Measurements from ENCODE around the gene CRB2.
"Not testable (repeated sequence)": the region's sequence is repeated elsewhere in the genome, so short reads cannot be mapped to it uniquely, and the experiment has no call there.

Gene CRB2

DNA sequence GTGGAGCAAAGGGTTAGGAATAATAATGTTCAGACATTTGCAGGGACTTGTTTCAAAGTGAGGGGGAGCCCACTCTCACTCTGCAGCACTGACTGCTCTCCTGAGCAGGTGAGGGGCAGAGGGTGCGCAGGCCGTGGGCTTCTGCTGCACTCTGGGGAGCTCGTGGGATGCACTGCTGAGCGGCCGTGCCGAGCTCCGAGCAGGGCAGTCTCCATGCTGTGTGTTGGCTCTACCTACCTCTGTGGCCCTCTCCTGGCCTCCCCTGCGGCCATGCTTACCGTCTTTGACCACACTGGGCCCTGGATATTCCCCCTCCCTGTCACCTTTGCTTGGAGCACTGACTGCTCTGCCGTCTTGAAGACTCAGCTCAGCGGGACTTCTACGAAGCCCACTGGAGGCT, 33.7 kb downstream of the CRB2 start:
- H3K4me3 ChIP-seq (ENCODE audit: low read length) = no peak overlapping the region
- H3K27me3 ChIP-seq (ENCODE audit: insufficient read depth, low read length) = no peaks in the 10 kb centered on the region
- WGBS = 64% methylated on average over 12 of the region's 12 CpGs
- H3K4me1 ChIP-seq (ENCODE audit: insufficient read depth, low read length) = peaks cover 4% of the 10 kb centered on the region; the same call in 1 of the 2 replicates
- H3K27ac ChIP-seq (ENCODE audit: low read depth, low read length) = no peak overlapping the region
- H3K9ac ChIP-seq (ENCODE audit: low read depth, low read length) = no peak overlapping the region
- no peaks in the 10 kb centered on the region for H3K36me3 ChIP-seq (ENCODE audit: insufficient read depth, low read length)
- H3K9me3 ChIP-seq (ENCODE audit: insufficient read depth, low read depth, low read length) = peaks cover 5% of the 10 kb centered on the region; the same call in 1 of the 2 replicates

DNA sequence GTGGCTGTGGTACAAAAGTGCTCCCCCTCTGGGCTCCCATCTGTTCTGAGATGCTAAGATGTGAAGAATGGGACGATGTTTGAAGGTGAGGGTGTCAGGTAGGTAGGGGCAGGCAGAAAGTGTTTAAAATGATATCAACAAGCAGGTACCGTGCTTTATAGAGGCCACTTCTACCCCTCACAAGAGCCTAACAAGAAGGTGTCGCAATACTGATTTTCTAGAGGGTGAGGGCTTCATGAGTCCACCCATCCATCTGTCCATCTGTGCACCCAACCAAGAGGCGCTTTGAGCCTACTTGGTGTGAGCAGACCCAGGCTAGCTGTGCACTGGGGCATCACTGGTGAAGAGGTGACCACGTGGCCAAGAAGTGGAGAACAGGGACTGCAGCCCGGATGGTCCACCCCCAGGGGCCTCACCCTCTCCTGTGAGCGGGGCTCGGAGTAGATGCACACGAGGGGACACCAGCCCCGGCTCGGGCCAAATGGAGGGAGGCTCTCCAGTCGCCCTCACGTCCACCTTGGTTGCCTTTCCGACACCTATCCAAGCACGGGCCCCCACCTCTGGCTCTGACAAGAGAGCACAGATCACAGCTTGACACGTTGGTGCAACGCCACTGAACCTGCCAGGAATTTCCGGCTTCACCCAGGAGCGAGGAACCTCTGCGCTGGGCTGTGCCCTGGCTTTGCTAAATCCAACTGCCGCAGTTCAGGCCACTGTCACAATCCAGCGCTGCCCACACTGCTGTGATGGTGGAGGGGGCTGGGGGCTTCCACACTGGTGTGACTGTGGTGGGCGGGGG, 34.5 kb downstream of the CRB2 start:
- no peak overlapping the region for H3K27ac ChIP-seq (ENCODE audit: low read depth, low read length)

DNA sequence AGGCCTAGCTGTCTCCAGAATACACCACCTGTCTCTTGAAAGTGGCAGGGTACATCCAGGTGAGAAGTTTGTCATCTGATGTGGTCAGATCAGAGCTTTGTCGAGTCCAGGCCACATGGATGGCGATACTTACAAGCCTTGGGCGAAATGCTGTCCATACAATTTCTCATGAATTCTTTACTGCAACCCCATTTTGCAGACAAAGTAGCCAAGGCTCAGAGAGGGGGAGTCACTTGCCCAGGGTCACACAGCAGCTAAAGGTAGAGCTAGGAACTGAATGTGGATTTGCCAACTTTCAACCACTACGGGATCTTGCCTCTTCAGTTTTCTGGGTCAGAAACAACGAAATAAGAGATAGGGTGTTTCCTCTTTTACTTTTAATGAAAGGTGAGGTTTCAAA, 35.2 kb downstream of the CRB2 start:
- H3K27ac ChIP-seq (ENCODE audit: low read depth, low read length) = no peak overlapping the region
- no peak overlapping the region for H3K9ac ChIP-seq (ENCODE audit: low read depth, low read length)
- no peaks in the 10 kb centered on the region for H3K36me3 ChIP-seq (ENCODE audit: insufficient read depth, low read length)
- 94% methylated on average over 4 of the region's 5 CpGs for WGBS
- H3K4me3 ChIP-seq (ENCODE audit: low read length) = no peak overlapping the region
- H3K9me3 ChIP-seq (ENCODE audit: insufficient read depth, low read depth, low read length) = peaks cover 5% of the 10 kb centered on the region; the same call in 1 of the 2 replicates
- no peaks in the 10 kb centered on the region for H3K27me3 ChIP-seq (ENCODE audit: insufficient read depth, low read length)
- H3K4me1 ChIP-seq (ENCODE audit: insufficient read depth, low read length) = peaks cover 4% of the 10 kb centered on the region; the same call in 1 of the 2 replicates

More for the DNA sequence above, 34.5 kb downstream of the CRB2 start:
- Histone ChIP-seq H3K27me3 (ENCODE audit: insufficient read depth, low read length) (no peaks in the 10 kb centered on the region), H3K9ac (ENCODE audit: low read depth, low read length) (no peak overlapping the region), H3K4me3 (ENCODE audit: low read length) (no peak overlapping the region), H3K4me1 (ENCODE audit: insufficient read depth, low read length) (peaks cover 4% of the 10 kb centered on the region; the same call in 1 of the 2 replicates), H3K9me3 (ENCODE audit: insufficient read depth, low read depth, low read length) (peaks cover 5% of the 10 kb centered on the region; the same call in 1 of the 2 replicates), H3K36me3 (ENCODE audit: insufficient read depth, low read length) (no peaks in the 10 kb centered on the region)
- WGBS = 87% methylated on average over 23 of the region's 23 CpGs

DNA sequence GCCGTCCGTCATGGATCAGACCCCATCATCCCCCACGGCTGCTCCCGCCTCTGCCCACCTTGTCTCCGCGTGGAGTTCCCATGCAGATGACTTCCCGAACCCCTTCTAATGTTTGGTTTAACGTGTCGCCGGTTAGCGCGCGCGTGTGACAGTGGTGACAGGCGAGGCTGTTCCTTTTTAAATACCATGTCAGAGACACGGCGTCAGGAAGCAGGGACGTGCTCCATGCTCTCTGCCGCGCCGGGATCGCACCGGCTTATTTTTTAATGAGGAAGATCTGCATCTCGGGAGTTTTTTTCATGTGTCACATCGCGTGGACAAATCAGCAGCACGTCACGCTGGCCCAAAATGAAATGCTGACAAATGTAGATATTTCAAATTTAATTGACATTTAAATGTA, 35.9 kb downstream of the CRB2 start:
- H3K36me3 ChIP-seq (ENCODE audit: insufficient read depth, low read length) = no peaks in the 10 kb centered on the region
- peaks cover 4% of the 10 kb centered on the region; the same call in 1 of the 2 replicates for H3K4me1 ChIP-seq (ENCODE audit: insufficient read depth, low read length)
- WGBS = 92% methylated on average over 28 of the region's 28 CpGs
- no peak overlapping the region for H3K4me3 ChIP-seq (ENCODE audit: low read length)
- H3K27me3 ChIP-seq (ENCODE audit: insufficient read depth, low read length) = no peaks in the 10 kb centered on the region
- peaks cover 5% of the 10 kb centered on the region; the same call in 1 of the 2 replicates for H3K9me3 ChIP-seq (ENCODE audit: insufficient read depth, low read depth, low read length)
- H3K27ac ChIP-seq (ENCODE audit: low read depth, low read length) = no peak overlapping the region
- H3K9ac ChIP-seq (ENCODE audit: low read depth, low read length) = no peak overlapping the region

DNA sequence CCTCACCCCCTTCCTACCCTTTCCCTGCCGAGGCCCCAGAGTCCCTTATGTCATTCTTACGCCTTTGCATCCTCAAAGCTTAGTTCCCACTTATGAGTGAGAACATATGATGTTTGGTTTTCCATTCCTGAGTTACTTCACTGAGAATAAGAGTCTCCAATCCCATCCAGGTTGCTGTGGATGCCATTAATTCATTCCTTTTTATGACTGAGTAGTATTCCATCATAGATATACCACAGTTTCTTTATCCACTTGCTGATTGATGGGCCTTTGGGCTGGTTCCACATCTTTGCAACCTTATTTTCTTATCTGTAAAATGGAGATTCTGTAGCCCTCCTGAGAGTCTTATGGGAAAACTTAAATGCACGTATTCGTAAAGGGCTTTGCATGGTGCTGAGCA, 36.8 kb downstream of the CRB2 start:
- 96% methylated on average over 4 of the region's 4 CpGs for WGBS
- H3K27ac ChIP-seq (ENCODE audit: low read depth, low read length) = no peak overlapping the region

DNA sequence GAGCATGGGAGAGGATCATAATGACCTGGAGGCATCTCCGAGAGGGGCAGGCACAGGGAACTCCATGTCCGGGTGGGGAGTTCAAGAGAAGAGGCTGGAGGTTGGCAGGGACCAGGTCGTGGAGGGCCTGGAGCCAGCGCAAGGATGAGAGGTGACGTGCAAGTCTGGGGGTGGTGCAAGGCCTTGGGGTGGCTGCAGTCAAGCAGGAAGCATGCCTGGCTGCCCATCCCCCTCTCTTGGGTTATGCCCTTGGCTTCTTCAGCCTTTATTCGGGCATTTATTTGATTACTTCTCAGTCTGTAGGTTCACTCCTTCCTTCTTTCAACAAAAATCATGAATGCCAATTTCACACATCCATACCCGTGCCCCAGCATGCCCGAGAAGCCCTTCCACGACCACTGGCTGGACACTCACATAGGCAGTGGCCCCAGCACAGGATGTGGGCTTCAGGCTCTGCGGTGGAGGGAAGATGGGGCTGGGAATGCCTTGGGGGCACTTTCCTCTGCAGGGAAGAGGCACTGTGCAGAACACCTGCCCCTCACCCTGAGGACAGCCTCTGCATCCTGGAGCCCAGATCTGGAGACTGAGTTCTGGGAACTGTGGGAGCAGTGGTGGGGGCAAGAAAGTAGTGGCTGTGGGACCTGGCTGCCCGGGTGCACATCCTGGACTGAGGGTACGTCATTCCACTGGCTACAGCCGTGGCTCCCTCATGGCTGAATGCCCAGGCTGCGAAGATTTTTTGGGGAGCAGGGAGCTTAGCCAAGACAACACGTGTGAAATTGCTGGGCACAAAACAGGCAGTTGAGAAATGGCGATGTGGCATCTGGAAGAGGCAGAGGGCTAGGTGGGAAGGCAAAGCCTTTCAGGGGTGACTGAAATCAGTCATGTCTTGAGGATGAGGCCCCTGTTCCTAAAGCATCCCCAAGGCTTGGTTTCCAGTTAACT, 38.6 kb downstream of the CRB2 start:
- no peaks in the 10 kb centered on the region for H3K27me3 ChIP-seq (ENCODE audit: insufficient read depth, low read length)
- no peak overlapping the region for H3K27ac ChIP-seq (ENCODE audit: low read depth, low read length)
- peaks cover 4% of the 10 kb centered on the region; the same call in 1 of the 2 replicates for H3K4me1 ChIP-seq (ENCODE audit: insufficient read depth, low read length)
- WGBS = 84% methylated on average over 16 of the region's 16 CpGs
- H3K36me3 ChIP-seq (ENCODE audit: insufficient read depth, low read length) = no peaks in the 10 kb centered on the region
- H3K9me3 ChIP-seq (ENCODE audit: insufficient read depth, low read depth, low read length) = peaks cover 5% of the 10 kb centered on the region; the same call in 1 of the 2 replicates
- H3K9ac ChIP-seq (ENCODE audit: low read depth, low read length) = no peak overlapping the region
- no peak overlapping the region for H3K4me3 ChIP-seq (ENCODE audit: low read length)

More for the DNA sequence above, 36.8 kb downstream of the CRB2 start:
- H3K4me3 ChIP-seq (ENCODE audit: low read length) = no peak overlapping the region
- no peak overlapping the region for H3K9ac ChIP-seq (ENCODE audit: low read depth, low read length)
- no peaks in the 10 kb centered on the region for H3K27me3 ChIP-seq (ENCODE audit: insufficient read depth, low read length)
- peaks cover 5% of the 10 kb centered on the region; the same call in 1 of the 2 replicates for H3K9me3 ChIP-seq (ENCODE audit: insufficient read depth, low read depth, low read length)
- peaks cover 4% of the 10 kb centered on the region; the same call in 1 of the 2 replicates for H3K4me1 ChIP-seq (ENCODE audit: insufficient read depth, low read length)
- H3K36me3 ChIP-seq (ENCODE audit: insufficient read depth, low read length) = no peaks in the 10 kb centered on the region

DNA sequence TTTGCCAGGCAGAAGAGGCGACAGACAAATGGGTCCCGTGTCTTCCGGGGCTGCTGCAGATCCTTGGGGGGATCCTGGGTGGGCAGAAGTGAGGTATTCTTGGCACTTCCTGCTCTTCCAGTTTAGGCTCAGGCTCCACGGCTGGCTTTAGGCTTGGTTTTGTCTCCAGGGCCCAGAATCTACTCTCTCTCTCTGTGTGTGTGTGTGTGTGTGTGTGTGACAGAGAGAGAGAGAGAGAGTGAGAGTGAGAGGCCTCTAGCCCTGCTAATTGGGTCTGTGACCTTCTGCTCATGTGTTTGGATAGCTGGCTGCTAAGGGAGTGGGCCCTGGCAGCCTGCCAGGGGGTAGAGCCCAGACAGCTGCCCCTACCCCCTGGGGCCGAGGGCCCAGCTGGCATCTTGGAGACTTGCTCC, 39.3 kb downstream of the CRB2 start:
- H3K4me3 ChIP-seq (ENCODE audit: low read length) = no peak overlapping the region
- no peaks in the 10 kb centered on the region for H3K36me3 ChIP-seq (ENCODE audit: insufficient read depth, low read length)
- 88% methylated on average over 4 of the region's 5 CpGs for WGBS
- peaks cover 1% of the 10 kb centered on the region; the same call in 1 of the 2 replicates for H3K4me1 ChIP-seq (ENCODE audit: insufficient read depth, low read length)
- H3K27ac ChIP-seq (ENCODE audit: low read depth, low read length) = no peak overlapping the region
- H3K27me3 ChIP-seq (ENCODE audit: insufficient read depth, low read length) = no peaks in the 10 kb centered on the region
- peaks cover 5% of the 10 kb centered on the region; the same call in 1 of the 2 replicates for H3K9me3 ChIP-seq (ENCODE audit: insufficient read depth, low read depth, low read length)
- H3K9ac ChIP-seq (ENCODE audit: low read depth, low read length) = no peak overlapping the region

DNA sequence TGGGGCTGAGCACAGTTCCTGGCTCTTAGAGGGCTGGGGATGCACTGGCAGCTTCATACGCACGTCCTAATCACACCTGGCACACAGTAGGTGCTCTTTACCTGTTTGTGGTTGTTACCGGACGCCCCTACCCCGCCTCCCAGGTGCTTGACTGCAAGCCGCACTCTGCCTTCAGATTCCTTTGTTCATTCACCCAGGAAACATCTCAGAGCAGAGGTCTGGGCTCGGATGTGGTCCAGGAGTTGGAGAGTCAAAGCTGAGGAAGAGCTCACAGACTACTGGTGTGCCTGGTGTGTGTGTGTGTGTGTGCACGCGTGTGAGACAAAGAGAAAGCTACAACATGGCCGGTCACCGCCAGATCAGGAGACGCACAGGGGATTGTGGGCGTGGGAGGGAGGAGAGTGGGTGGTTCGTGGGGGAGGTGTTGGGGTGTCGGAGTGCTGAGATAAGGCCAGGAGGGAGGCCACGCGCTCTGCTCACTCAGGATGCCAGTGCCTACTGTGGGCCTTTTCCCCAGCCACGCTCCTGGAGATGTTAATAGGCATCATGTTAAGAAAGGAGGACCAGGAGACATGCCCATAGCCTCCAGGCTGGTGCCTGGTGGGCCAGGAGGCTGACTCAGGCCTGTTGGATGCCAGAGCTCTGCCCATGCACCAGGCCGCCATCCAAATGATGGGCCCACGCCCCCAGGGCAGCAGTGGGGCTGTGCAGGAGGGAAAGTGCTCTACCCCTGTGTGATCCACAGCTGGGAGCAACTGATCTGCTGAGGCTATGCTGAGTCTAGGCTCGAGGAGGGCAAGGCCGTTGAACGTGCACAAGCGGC, 39.9 kb downstream of the CRB2 start:
- H3K4me1 ChIP-seq (ENCODE audit: insufficient read depth, low read length) = no peaks in the 10 kb centered on the region
- 92% methylated on average over 24 of the region's 24 CpGs for WGBS
- peaks cover 5% of the 10 kb centered on the region; the same call in 1 of the 2 replicates for H3K9me3 ChIP-seq (ENCODE audit: insufficient read depth, low read depth, low read length)
- no peak overlapping the region for H3K9ac ChIP-seq (ENCODE audit: low read depth, low read length)
- H3K27me3 ChIP-seq (ENCODE audit: insufficient read depth, low read length) = no peaks in the 10 kb centered on the region
- H3K27ac ChIP-seq (ENCODE audit: low read depth, low read length) = no peak overlapping the region
- no peaks in the 10 kb centered on the region for H3K36me3 ChIP-seq (ENCODE audit: insufficient read depth, low read length)
- no peak overlapping the region for H3K4me3 ChIP-seq (ENCODE audit: low read length)

DNA sequence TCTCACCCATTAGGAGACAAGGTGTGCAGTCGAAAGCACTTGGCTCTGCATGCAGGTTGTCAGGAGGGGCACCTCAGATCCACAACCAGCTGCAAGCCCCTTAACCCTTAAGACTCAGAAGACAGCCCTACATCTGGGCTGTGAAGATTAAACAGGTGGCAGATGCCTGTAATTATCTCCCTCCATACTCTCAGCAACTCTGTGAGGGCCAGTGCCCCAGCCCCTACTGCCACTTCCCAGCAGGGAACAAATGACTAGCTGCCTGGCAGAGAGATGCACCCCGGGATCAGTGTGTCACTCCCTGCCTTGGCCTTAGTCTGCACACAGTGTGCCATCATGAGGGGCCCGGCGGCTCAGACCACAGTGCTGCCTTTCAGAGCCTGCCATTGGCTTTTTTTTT, 42.0 kb downstream of the CRB2 start:
- peaks cover 1% of the 10 kb centered on the region; the same call in 1 of the 2 replicates for H3K9me3 ChIP-seq (ENCODE audit: insufficient read depth, low read depth, low read length)
- H3K36me3 ChIP-seq (ENCODE audit: insufficient read depth, low read length) = no peaks in the 10 kb centered on the region
- H3K4me3 ChIP-seq (ENCODE audit: low read length) = no peak overlapping the region

DNA sequence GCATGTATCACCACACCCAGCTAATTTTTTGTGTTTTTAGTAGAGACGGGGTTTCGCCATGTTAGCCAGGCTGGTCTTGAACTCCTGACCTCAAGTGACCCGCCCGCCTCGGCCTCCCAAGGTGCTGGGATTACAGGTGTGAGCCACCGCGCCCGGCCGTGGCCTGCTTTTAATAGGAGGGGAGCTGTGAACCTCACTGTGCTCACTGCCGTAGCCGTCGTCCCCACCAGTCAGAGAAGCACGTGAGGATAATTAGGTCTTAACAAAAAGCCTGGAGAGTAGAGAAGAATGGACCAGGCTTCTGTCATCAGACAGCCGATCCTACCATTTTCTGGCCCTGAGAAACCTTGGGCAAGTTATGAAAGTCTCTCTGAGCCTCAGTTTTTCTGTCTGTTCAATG, 42.9 kb downstream of the CRB2 start:
- WGBS = 93% methylated on average over 14 of the region's 14 CpGs
- not testable (repeated sequence) for H3K9me3 ChIP-seq (ENCODE audit: insufficient read depth, low read depth, low read length); H3K4me3 ChIP-seq (ENCODE audit: low read length); H3K27ac ChIP-seq (ENCODE audit: low read depth, low read length); H3K27me3 ChIP-seq (ENCODE audit: insufficient read depth, low read length); H3K9ac ChIP-seq (ENCODE audit: low read depth, low read length); H3K36me3 ChIP-seq (ENCODE audit: insufficient read depth, low read length); H3K4me1 ChIP-seq (ENCODE audit: insufficient read depth, low read length)

More for the DNA sequence above, 42.0 kb downstream of the CRB2 start:
- Histone ChIP-seq H3K27me3 (ENCODE audit: insufficient read depth, low read length) (no peaks in the 10 kb centered on the region), H3K4me1 (ENCODE audit: insufficient read depth, low read length) (peaks cover 8% of the 10 kb centered on the region), H3K9ac (ENCODE audit: low read depth, low read length) (no peak overlapping the region), H3K27ac (ENCODE audit: low read depth, low read length) (no peak overlapping the region)
- WGBS = 95% methylated on average over 4 of the region's 4 CpGs

All from HUES64 (cell line).